ENCODE results near the gene DBF4B.

DNA sequence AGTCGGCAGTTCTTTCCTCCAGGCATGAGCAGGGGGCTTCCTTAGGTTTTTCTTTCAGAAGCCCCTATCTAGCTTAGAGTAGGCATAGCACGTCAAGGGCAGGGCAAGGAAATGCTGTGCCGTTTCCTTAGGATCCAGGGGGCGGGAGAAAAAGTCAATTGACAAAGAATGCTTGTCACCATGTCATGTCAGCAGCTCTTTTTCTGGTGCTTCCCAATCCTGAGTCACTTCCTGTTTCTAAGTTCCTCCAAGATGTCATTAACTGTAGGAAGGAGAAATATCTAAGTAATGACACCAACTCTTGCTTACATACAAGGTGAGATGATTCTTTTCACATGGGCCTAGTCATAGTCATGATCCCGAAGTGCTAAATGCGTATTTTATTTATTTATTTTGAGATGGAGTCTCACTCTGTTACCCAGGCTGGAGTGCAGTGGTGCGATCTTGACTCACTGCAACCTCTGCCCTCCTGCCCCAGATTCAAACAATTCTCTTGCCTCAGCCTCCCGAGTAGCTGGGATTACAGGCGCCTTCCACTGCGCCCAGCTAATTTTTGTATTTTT lies 86.5 kb downstream of the DBF4B start:
- TF ChIP-seq, protein P1, sequence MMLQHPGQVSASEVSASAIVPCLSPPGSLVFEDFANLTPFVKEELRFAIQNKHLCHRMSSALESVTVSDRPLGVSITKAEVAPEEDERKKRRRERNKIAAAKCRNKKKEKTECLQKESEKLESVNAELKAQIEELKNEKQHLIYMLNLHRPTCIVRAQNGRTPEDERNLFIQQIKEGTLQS (IDR thresholded peaks at IDR 0.05; ENCODE audit: borderline replicate concordance, extremely low read depth, low read depth, low read length): no peak
- no peak for TF ChIP-seq BACH1 (IDR thresholded peaks at IDR 0.05; ENCODE audit: borderline replicate concordance)
- no peak for TF ChIP-seq SRF (IDR thresholded peaks at IDR 0.05; ENCODE audit: low read depth in 2 of 2, low read length in 2 of 2)

Measured in GM12878 (cell line).